ENCODE measurements around the gene ARHGEF35. TPM values are rescaled to one million over a fixed set of nuclear protein-coding genes. Genes with fewer than 3 reads are reported as not detected.

ARHGEF35 gene
- total and polyA plus RNA-seq, 2 experiments from 2014 or later, result 21.4 to 27.6 TPM

DNA sequence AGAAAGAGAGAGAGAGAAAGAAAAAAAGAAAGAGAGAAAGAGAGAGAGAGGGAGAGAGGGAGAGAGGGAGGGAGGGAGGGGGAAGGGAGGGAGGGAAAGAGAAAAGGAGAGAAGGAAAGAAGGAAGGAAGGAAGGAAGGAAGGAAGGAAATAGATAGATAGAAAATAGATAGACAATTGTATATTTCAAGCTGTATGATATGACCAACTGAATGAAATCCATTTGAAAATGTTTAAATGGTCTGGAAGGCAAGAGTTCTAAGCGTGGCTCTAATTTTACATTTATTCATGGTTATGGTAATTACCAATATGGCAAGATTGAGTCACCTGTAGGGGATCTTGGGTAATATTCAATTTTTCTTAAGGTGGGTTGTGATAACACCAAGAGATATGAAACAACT lies 36.8 kb downstream of the ARHGEF35 start (continued):
- TF ChIP-seq, protein P1, sequence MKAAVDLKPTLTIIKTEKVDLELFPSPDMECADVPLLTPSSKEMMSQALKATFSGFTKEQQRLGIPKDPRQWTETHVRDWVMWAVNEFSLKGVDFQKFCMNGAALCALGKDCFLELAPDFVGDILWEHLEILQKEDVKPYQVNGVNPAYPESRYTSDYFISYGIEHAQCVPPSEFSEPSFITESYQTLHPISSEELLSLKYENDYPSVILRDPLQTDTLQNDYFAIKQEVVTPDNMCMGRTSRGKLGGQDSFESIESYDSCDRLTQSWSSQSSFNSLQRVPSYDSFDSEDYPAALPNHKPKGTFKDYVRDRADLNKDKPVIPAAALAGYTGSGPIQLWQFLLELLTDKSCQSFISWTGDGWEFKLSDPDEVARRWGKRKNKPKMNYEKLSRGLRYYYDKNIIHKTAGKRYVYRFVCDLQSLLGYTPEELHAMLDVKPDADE (IDR thresholded peaks at IDR 0.05), result no peak
- TF ChIP-seq ZNF331 (CRISPR knock-in tag; IDR thresholded peaks at IDR 0.05; ENCODE audit: low read depth), result no peak
- TF ChIP-seq JUNB (IDR thresholded peaks at IDR 0.05; ENCODE audit: unreplicated experiment), result no peak
- TF ChIP-seq EZH2 (IDR thresholded peaks at IDR 0.05; ENCODE audit: low read depth, unreplicated experiment), result no peak
- no peak for TF ChIP-seq POLR2AphosphoS5 (IDR thresholded peaks at IDR 0.05; ENCODE audit: low read depth)
- TF ChIP-seq, protein P2, sequence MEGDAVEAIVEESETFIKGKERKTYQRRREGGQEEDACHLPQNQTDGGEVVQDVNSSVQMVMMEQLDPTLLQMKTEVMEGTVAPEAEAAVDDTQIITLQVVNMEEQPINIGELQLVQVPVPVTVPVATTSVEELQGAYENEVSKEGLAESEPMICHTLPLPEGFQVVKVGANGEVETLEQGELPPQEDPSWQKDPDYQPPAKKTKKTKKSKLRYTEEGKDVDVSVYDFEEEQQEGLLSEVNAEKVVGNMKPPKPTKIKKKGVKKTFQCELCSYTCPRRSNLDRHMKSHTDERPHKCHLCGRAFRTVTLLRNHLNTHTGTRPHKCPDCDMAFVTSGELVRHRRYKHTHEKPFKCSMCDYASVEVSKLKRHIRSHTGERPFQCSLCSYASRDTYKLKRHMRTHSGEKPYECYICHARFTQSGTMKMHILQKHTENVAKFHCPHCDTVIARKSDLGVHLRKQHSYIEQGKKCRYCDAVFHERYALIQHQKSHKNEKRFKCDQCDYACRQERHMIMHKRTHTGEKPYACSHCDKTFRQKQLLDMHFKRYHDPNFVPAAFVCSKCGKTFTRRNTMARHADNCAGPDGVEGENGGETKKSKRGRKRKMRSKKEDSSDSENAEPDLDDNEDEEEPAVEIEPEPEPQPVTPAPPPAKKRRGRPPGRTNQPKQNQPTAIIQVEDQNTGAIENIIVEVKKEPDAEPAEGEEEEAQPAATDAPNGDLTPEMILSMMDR (conservative IDR thresholded peaks at IDR 0.05; ENCODE audit: low read depth in 2 of 2), result no peak
- no peak for TF ChIP-seq NANOG (IDR thresholded peaks at IDR 0.05; ENCODE audit: borderline replicate concordance)
- TF ChIP-seq EZH2phosphoT487 (IDR thresholded peaks at IDR 0.05; ENCODE audit: unreplicated experiment), result no peak

DNA sequence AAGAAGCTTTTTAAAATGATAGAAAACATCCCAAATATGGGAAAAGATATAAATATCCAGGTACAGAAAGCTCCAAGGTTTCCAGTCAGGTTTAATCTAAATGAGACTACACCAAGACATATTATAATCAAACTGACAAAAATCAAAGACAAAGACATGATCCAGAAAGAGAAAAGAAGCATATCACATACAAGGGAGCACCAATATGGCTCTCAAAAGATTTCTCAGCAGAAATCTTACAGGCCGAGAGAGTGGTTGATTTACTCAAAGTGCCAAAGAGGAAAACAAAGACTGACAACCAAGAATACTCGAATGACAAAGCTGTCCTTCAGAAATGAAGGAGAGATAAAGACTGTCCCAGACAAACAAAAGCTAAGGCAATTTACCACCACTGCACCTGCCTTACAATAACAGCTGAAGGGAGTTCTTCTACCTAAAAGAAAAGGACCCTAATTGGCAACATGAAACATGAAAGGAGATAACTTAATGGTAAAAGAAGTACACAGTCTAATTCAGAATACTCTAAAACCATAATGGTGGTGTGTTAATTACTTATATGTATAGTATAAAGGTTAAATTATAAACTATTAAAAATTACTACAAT lies 47.3 kb downstream of the ARHGEF35 start:
- no peaks in the 10 kb centered on the region for H3K27me3 Mint-ChIP-seq (ENCODE audit: insufficient read depth, low read depth, poor library complexity)
- no peaks in the 10 kb centered on the region for H3K4me1 ChIP-seq (ENCODE audit: insufficient read depth)
- no peak for TF ChIP-seq NANOG (IDR thresholded peaks at IDR 0.05; ENCODE audit: borderline replicate concordance)
- TF ChIP-seq, protein P1 (IDR thresholded peaks at IDR 0.05), result no peak
- TF ChIP-seq, protein P2 (conservative IDR thresholded peaks at IDR 0.05; ENCODE audit: low read depth in 2 of 2), result no peak
- no peak for TF ChIP-seq EZH2 (IDR thresholded peaks at IDR 0.05; ENCODE audit: low read depth, unreplicated experiment)
- TF ChIP-seq ZNF114 (CRISPR knock-in tag; IDR thresholded peaks at IDR 0.05), result no peak
- TF ChIP-seq, protein P3, sequence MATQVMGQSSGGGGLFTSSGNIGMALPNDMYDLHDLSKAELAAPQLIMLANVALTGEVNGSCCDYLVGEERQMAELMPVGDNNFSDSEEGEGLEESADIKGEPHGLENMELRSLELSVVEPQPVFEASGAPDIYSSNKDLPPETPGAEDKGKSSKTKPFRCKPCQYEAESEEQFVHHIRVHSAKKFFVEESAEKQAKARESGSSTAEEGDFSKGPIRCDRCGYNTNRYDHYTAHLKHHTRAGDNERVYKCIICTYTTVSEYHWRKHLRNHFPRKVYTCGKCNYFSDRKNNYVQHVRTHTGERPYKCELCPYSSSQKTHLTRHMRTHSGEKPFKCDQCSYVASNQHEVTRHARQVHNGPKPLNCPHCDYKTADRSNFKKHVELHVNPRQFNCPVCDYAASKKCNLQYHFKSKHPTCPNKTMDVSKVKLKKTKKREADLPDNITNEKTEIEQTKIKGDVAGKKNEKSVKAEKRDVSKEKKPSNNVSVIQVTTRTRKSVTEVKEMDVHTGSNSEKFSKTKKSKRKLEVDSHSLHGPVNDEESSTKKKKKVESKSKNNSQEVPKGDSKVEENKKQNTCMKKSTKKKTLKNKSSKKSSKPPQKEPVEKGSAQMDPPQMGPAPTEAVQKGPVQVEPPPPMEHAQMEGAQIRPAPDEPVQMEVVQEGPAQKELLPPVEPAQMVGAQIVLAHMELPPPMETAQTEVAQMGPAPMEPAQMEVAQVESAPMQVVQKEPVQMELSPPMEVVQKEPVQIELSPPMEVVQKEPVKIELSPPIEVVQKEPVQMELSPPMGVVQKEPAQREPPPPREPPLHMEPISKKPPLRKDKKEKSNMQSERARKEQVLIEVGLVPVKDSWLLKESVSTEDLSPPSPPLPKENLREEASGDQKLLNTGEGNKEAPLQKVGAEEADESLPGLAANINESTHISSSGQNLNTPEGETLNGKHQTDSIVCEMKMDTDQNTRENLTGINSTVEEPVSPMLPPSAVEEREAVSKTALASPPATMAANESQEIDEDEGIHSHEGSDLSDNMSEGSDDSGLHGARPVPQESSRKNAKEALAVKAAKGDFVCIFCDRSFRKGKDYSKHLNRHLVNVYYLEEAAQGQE (IDR thresholded peaks at IDR 0.05; ENCODE audit: unreplicated experiment), result no peak
- no peak for TF ChIP-seq EZH2phosphoT487 (IDR thresholded peaks at IDR 0.05; ENCODE audit: unreplicated experiment)
- no peak for TF ChIP-seq JUNB (IDR thresholded peaks at IDR 0.05; ENCODE audit: unreplicated experiment)
- H3K4me1 Mint-ChIP-seq, result no peaks in the 10 kb centered on the region
- H3F3A ChIP-seq (replicated peaks; ENCODE audit: low read depth), result no peaks in the 10 kb centered on the region
- H3K27ac Mint-ChIP-seq, result no peak overlapping the region
- H2AFZ ChIP-seq, result no peak overlapping the region
- no peak overlapping the region for H3K4me3 ChIP-seq
- no peaks in the 10 kb centered on the region for H3K36me3 ChIP-seq (ENCODE audit: insufficient read depth)
- no peak overlapping the region for H3K27ac ChIP-seq (ENCODE audit: low read depth)
- no peak overlapping the region for H3K4me2 ChIP-seq
- ATAC-seq, result no peak
- no peaks in the 10 kb centered on the region for H3K79me2 ChIP-seq (replicated peaks; ENCODE audit: insufficient read depth)
- no peaks in the 10 kb centered on the region; the same call in 1 of the 2 replicates for H3K9me2 ChIP-seq (ENCODE audit: insufficient read depth)
- H3K9me3 Mint-ChIP-seq, result peaks cover 51% of the 10 kb centered on the region
- peaks cover 14% of the 10 kb centered on the region for H3K36me3 Mint-ChIP-seq (ENCODE audit: low read depth)
- DNase-seq (ENCODE audit: low spot score), result no peak
- no peaks in the 10 kb centered on the region for H3K27me3 ChIP-seq (ENCODE audit: insufficient read depth)
- H4K20me1 ChIP-seq (replicated peaks; ENCODE audit: insufficient read depth), result no peaks in the 10 kb centered on the region
- H3K4me3 Mint-ChIP-seq, result no peak overlapping the region
